Heart left ventricle (tissue), 13 donors: ENCODE data around the gene TOPAZ1.

Experiments used
- CTCF ChIP-seq, 12 donors: fragments of 200-600 bp; sonication (generic) in 4 of 12; IDR thresholded peaks; one replicate each; pipeline versions ENCODE4 v1.5.0 to v1.8.0; 2018 to 2022; ENCODE audit warnings: antibody characterized with exemption in 12 of 12, mild to moderate bottlenecking in 5 of 12
- POLR2A ChIP-seq, 2 donors: fragments of 450-650 bp; IDR thresholded peaks; one replicate each; pipeline ENCODE4 v1.6.1; 2017; ENCODE audit warnings: antibody characterized with exemption in 2 of 2, mild to moderate bottlenecking in 2 of 2, moderate library complexity in 2 of 2
- donor health status: ischemic (EF 13 %, LVEDD 7.1; RV severe dilation, severe dysfunction).
- donor health status: DM: no; HTN: yes; CAD: no.
- donor health status: DM: no; HTN: no; CAD: no.
- donor health status: ischemic (EF 25% LVEDD 6.9; RV normal size, moderate dysfunction).
- donor health status: ischemic (EF 25% LVEDD 5.7; RV mildly dilated, moderate dysfunction).
- donor health status: ischemic (EF 35%, LVEDD 5.7; RV mildly dilated, moderate dysfunction).
- donor health status: nonischemic (EF 11% LVEDD 7.7; RV severe dilation, severe dysfunction).
- donor health status: DM: yes; HTN: yes; CAD: no.
- donor health status: PGD.
- donor health status: ischemic (EF 29% LVEDD 5.4; RV normal size, mild dysfunction).
- donor health status: nonischemic (EF 23%, LVEDD 6.1; RV moderate dilation, normal function).

DNA sequence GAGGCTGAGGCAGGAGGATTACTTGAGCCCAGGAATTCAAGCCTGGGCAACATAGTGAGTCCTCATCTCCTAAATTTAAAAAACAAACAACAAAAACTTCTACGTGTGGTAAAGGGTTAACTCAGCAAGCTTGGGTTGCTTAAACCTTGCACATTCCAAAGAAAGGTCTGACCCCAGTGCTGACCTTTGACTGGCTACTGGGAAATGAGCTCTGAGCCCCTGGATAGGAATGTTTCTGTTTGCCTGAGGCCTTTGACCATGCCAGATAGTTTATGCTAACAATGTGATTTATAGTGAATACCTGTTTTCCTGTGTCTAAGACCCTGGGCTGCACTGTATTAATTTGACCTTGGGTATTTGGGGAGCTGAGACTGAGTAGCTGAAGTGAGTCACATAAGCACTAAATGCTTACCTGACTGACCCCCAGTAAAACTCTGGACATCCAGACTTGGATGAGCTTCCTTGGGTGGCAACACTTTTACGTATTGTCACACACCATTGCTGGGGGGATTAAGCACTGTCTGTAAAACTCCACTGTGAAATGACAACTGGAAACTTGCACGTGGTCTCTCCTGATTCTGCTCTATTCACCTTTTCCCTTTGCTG lies 117.6 kb downstream of the TOPAZ1 start:
- TF ChIP-seq CTCF (IDR thresholded peaks at IDR 0.05): no peak
- no peak for TF ChIP-seq POLR2A (IDR thresholded peaks at IDR 0.05)
